WERI-Rb-1 (cell line): ENCODE data around the gene PTPRT.

Experiments
- DNase-seq: peaks from one replicate; pipeline ENCODE4 v3.0.0-alpha.2; 2020
- H3K27ac ChIP-seq: fragments of 250-450 bp; sonication (Bioruptor Pico); 2 replicates; pipeline ENCODE4 v1.5.1; 2020; ENCODE audit warnings: mild to moderate bottlenecking, moderate library complexity
- H3K27me3 ChIP-seq: fragments of 250-450 bp; sonication (Bioruptor Pico); 2 replicates; pipeline ENCODE4 v1.5.1; 2021; ENCODE audit warnings: mild to moderate bottlenecking, low read depth, moderate library complexity; ENCODE audit not compliant: insufficient read depth, severe bottlenecking
- H3K36me3 ChIP-seq: fragments of 250-450 bp; sonication (Bioruptor Pico); 2 replicates; pipeline ENCODE4 v1.5.1; 2020; ENCODE audit warnings: mild to moderate bottlenecking, moderate library complexity
- H3K4me3 ChIP-seq: 2 replicates; pipeline ENCODE4 v1.5.1; 2011; ENCODE audit warnings: low read depth, mild to moderate bottlenecking, control low read depth, low read length
- H3K9me3 ChIP-seq: fragments of 250-450 bp; sonication (Bioruptor Pico); 2 replicates; pipeline ENCODE4 v1.5.1; 2021; ENCODE audit warnings: mild to moderate bottlenecking, moderate library complexity; ENCODE audit not compliant: severe bottlenecking
- CTCF ChIP-seq: IDR thresholded peaks from 2 replicates; pipeline ENCODE4 v1.5.1; 2011; ENCODE audit warnings: low read depth, mild to moderate bottlenecking, control low read depth, inconsistent platforms, low read length

The PTPRT gene

GRCh38 chr20:42598581-42598980 is 591.1 kb downstream of the PTPRT start:
- H3K36me3 ChIP-seq = no peaks in the 10 kb centered on the region
- H3K4me3 ChIP-seq = no peak overlapping the region
- H3K27ac ChIP-seq = no peak overlapping the region
- no peaks in the 10 kb centered on the region for H3K9me3 ChIP-seq
- TF ChIP-seq CTCF = no peak
- no peak for DNase-seq
- H3K27me3 ChIP-seq = no peaks in the 10 kb centered on the region

- no peak for TF ChIP-seq CTCF
- H3K27me3 ChIP-seq = no peaks in the 10 kb centered on the region
- no peak overlapping the region for H3K4me3 ChIP-seq
- H3K9me3 ChIP-seq = no peaks in the 10 kb centered on the region
- DNase-seq = no peak
- no peaks in the 10 kb centered on the region for H3K36me3 ChIP-seq
- no peak overlapping the region for H3K27ac ChIP-seq
Observed at GRCh38 chr20:42595625-42596024, 594.1 kb downstream of the PTPRT start.

- no peak for TF ChIP-seq CTCF
- no peaks in the 10 kb centered on the region for H3K9me3 ChIP-seq
- H3K27me3 ChIP-seq = no peaks in the 10 kb centered on the region
- H3K4me3 ChIP-seq = no peak overlapping the region
- no peak for DNase-seq
- H3K36me3 ChIP-seq = no peaks in the 10 kb centered on the region
- H3K27ac ChIP-seq = no peak overlapping the region
Observed at GRCh38 chr20:42594659-42595058, 595.0 kb downstream of the PTPRT start.

- no peaks in the 10 kb centered on the region for H3K36me3 ChIP-seq
- no peak for DNase-seq
- H3K27ac ChIP-seq = no peak overlapping the region
Observed at GRCh38 chr20:42594011-42594410, 595.7 kb downstream of the PTPRT start.

DNA sequence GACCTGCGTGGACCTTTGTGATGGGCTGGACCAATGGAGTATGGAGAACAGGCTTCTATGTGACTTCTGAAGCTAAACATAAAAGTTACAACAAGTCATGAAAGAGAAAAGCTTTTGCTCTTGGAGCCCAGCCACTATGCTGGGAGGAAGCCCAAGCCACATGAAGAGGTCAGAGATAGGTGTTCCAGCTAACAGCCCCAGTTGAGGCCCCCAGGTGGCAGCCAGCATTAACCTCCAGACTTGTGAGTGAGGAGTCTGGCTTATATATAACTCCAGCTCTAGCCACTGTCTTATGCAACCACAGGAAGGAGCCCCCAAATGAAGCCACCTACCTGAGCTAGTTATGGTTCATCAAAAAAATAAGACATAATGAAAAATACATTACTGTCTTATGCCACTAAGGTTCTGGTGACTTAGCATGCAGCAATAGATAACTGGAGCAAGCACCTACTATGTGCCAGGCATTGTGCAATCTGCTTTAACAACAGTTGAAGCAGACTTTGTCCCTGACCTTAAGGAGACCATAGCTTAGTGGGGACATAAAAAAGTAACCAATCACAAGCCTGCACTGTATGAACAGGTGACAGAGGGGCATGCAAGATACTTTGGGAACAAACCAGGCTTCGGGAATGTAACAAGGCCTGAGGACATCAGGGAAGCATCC is 599.6 kb downstream of the PTPRT start:
- Histone ChIP-seq H3K4me3 (no peak overlapping the region), H3K36me3 (no peaks in the 10 kb centered on the region), H3K9me3 (no peaks in the 10 kb centered on the region), H3K27ac (no peak overlapping the region), H3K27me3 (no peaks in the 10 kb centered on the region)
- TF ChIP-seq CTCF = no peak
- no peak for DNase-seq

More at GRCh38 chr20:42594011-42594410, 595.7 kb downstream of the PTPRT start:
- Histone ChIP-seq H3K27me3 (no peaks in the 10 kb centered on the region), H3K9me3 (no peaks in the 10 kb centered on the region), H3K4me3 (no peak overlapping the region)
- TF ChIP-seq CTCF = no peak

DNA sequence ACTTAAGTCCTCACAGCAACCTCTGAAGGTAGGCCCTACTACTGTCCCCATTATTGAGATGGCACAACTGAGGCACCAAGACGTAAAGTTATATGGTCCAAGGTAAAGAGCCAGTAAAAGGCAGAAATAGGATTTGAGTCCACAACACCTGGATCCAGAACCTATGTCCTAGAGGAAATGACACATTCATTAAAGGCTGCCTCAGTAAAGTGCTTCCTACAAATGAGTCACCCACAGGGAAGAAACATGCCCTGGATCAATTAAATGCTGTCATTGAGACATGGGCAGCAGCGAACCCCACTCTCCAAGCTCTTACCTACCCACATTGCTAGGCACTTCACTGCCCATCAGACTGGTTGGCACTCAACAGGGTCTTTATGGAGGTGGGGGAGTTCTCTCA is 600.9 kb downstream of the PTPRT start:
- no peaks in the 10 kb centered on the region for H3K27me3 ChIP-seq
- no peaks in the 10 kb centered on the region for H3K9me3 ChIP-seq
- H3K27ac ChIP-seq = no peak overlapping the region
- TF ChIP-seq CTCF = no peak
- no peak overlapping the region for H3K4me3 ChIP-seq
- no peaks in the 10 kb centered on the region for H3K36me3 ChIP-seq
- no peak for DNase-seq
